Keratinocyte (primary cell): Measurements from ENCODE around the gene CFAP57. TPM values are rescaled to one million over a fixed set of nuclear protein-coding genes. Genes with fewer than 3 reads are reported as not detected.

ENCODE experiments used
- DNase-seq: peaks from one replicate; pipeline ENCODE4 v3.0.0-alpha.2; 2011; ENCODE audit warnings: low read depth, missing footprints, low spot score
- FAIRE-seq: peaks from 2 replicates; lab custom pipeline; 2011; peaks lifted over from hg19 to GRCh38; lab: Jason Lieb, UNC
- H2AFZ ChIP-seq: 2 replicates; pipeline ENCODE4 v1.6.0; 2012; ENCODE audit warnings: low read length, control low read depth, inconsistent platforms; ENCODE audit not compliant: control insufficient read depth
- H3K27ac ChIP-seq: 2 replicates; pipeline ENCODE4 v1.5.1; 2011; ENCODE audit warnings: low read length; ENCODE audit not compliant: control insufficient read depth, insufficient read depth
- H3K27me3 ChIP-seq: 3 replicates; pipeline ENCODE4 v1.6.0; 2011; ENCODE audit warnings: low read length; ENCODE audit not compliant: control insufficient read depth, insufficient read depth; ENCODE audit errors: extremely low read depth
- H3K36me3 ChIP-seq, 2 experiments: 2 replicates in 1 of 2; 3 replicates in 1 of 2; pipeline ENCODE4 v1.5.1; 2011; ENCODE audit warnings: low read length in 2 of 2, mild to moderate bottlenecking in 1 of 2; ENCODE audit not compliant: control insufficient read depth in 2 of 2, insufficient read depth in 2 of 2; ENCODE audit errors: extremely low read depth in 1 of 2
- H3K4me1 ChIP-seq: 3 replicates; pipeline ENCODE4 v1.5.1; 2011; ENCODE audit warnings: low read length; ENCODE audit not compliant: control insufficient read depth, insufficient read depth; ENCODE audit errors: extremely low read depth
- H3K4me2 ChIP-seq: 3 replicates; pipeline ENCODE4 v1.6.0; 2011; ENCODE audit warnings: low read depth, low read length; ENCODE audit not compliant: control insufficient read depth, insufficient read depth; ENCODE audit errors: extremely low read depth
- H3K4me3 ChIP-seq, 3 experiments: fragments of 200-600 bp in 1 of 3; sonication (generic) in 1 of 3; 2 replicates in 2 of 3; 3 replicates in 1 of 3; pipeline ENCODE4 v1.5.1; 2011 to 2016; ENCODE audit warnings: low read length in 3 of 3, mild to moderate bottlenecking in 3 of 3, control low read depth in 2 of 3, inconsistent platforms in 1 of 3, low read depth in 1 of 3, mixed read lengths in 1 of 3, mixed run types in 1 of 3, moderate library complexity in 1 of 3; ENCODE audit not compliant: control insufficient read depth in 2 of 3, insufficient read depth in 2 of 3; ENCODE audit errors: extremely low read depth in 1 of 3
- H3K79me2 ChIP-seq: 2 replicates; pipeline ENCODE4 v1.6.0; 2012; ENCODE audit warnings: low read length; ENCODE audit not compliant: control insufficient read depth, insufficient read depth
- H3K9ac ChIP-seq: 3 replicates; pipeline ENCODE4 v1.6.0; 2011; ENCODE audit warnings: low read length; ENCODE audit not compliant: control insufficient read depth, insufficient read depth; ENCODE audit errors: extremely low read depth
- H3K9me1 ChIP-seq: 3 replicates; pipeline ENCODE4 v1.6.0; 2011; ENCODE audit warnings: low read length; ENCODE audit not compliant: control insufficient read depth, insufficient read depth; ENCODE audit errors: extremely low read depth
- H3K9me3 ChIP-seq: 2 replicates; pipeline ENCODE4 v1.5.1; 2012; ENCODE audit warnings: low read depth, low read length; ENCODE audit not compliant: control insufficient read depth
- H4K20me1 ChIP-seq: 3 replicates; pipeline ENCODE4 v1.6.0; 2011; ENCODE audit warnings: low read length; ENCODE audit not compliant: control insufficient read depth, insufficient read depth; ENCODE audit errors: extremely low read depth
- EZH2 ChIP-seq: IDR thresholded peaks from one replicate; pipeline ENCODE4 v1.6.1; 2012; ENCODE audit warnings: inconsistent platforms, mild to moderate bottlenecking, low read length, moderate library complexity
- dilution Hi-C: fragments of 300-500 bp; cut with MboI; formaldehyde crosslinking; loops from one replicate; pipeline ENCODE4 v1.7.0; 2020; ENCODE audit warnings: low sequenced_read_pairs; ENCODE audit not compliant: extremely low pct_ligation_motif_present
- polyA plus RNA-seq, 5 experiments: library from polyadenylated mRNA; depleted of rRNA in 3 of 5; stranded (reverse) in 3 of 5; stranded (forward) in 1 of 5; unstranded in 1 of 5; fragments of >200 nt; gene quantifications; 1 replicate in 1 of 5; 2 replicates in 3 of 5; 3 replicates in 1 of 5; pipeline versions ENCODE4 v1.2.1 to v1.2.3, GENCODE V29; 2011 to 2012; ENCODE audit warnings: missing spikeins in 2 of 5, low read depth in 1 of 5, low replicate concordance in 1 of 5
- TF ChIP-seq, protein P1 (sequence below), 3 experiments: IDR thresholded peaks in 1 of 3; conservative IDR thresholded peaks in 1 of 3; optimal IDR thresholded peaks in 1 of 3; 2 replicates in 2 of 3; 3 replicates in 1 of 3; pipeline versions ENCODE3 to v1.5.1; 2011; ENCODE audit warnings: low read length in 3 of 3, mild to moderate bottlenecking in 3 of 3, moderate library complexity in 2 of 3, control low read depth in 1 of 3, inconsistent platforms in 1 of 3; ENCODE audit not compliant: insufficient read depth in 2 of 3; ENCODE audit errors: extremely low read depth in 1 of 3

CFAP57 gene
- polyA plus RNA-seq, 1 donor (not counting 4 experiments of a cell fraction or from before 2014, with no cell fraction given) = 0.39 TPM

DNA sequence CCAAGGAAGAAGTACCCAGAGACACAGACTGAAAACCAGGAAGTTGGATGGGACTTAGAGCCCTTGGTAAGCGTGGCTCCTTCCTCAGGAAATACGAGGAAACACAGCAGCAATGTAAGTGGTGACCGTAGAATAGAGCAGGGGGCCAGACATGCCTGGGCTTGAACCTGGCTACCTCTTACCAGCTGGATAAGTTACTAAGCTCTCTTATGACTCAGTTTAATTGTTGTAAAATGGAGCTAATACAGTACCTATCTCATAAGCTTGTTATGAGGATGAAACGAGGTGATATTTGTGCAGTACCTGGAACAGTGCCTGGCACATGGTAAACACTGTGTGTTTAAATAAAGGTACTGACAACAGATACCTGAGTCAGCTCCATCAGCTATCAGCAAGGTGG is 19.3 kb upstream of the CFAP57 start:
- Histone ChIP-seq H4K20me1 (no peaks in the 10 kb centered on the region), H3K9me1 (no peaks in the 10 kb centered on the region), H3K9me3 (no peaks in the 10 kb centered on the region), H3K4me1 (peaks cover 16% of the 10 kb centered on the region), H3K36me3 (no peaks in the 10 kb centered on the region), H3K27ac (peak overlapping the region; percentile 75), H3K27me3 (no peaks in the 10 kb centered on the region), H2AFZ (peak overlapping the region; percentile 87), H3K4me2 (peak overlapping the region; percentile 84), H3K9ac (peak overlapping the region; percentile 31), H3K4me3 (peak overlapping the region in 2 of 3 experiments; percentile 11 to 39), H3K79me2 (no peaks in the 10 kb centered on the region)
- dilution Hi-C loops = no loop called here
- FAIRE-seq (peak; percentile 99), DNase-seq (peak; percentile 79)
- TF ChIP-seq, protein P1, sequence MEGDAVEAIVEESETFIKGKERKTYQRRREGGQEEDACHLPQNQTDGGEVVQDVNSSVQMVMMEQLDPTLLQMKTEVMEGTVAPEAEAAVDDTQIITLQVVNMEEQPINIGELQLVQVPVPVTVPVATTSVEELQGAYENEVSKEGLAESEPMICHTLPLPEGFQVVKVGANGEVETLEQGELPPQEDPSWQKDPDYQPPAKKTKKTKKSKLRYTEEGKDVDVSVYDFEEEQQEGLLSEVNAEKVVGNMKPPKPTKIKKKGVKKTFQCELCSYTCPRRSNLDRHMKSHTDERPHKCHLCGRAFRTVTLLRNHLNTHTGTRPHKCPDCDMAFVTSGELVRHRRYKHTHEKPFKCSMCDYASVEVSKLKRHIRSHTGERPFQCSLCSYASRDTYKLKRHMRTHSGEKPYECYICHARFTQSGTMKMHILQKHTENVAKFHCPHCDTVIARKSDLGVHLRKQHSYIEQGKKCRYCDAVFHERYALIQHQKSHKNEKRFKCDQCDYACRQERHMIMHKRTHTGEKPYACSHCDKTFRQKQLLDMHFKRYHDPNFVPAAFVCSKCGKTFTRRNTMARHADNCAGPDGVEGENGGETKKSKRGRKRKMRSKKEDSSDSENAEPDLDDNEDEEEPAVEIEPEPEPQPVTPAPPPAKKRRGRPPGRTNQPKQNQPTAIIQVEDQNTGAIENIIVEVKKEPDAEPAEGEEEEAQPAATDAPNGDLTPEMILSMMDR (optimal IDR thresholded peaks at IDR 0.05 in 1 of 3, IDR thresholded peaks at IDR 0.05 in 1 of 3, conservative IDR thresholded peaks at IDR 0.05 in 1 of 3; ENCODE audit: extremely low read depth in 1 of 3, insufficient read depth in 2 of 3, low read length in 3 of 3) = peak in 2 of 3 experiments; percentile 18 to 36
- no peak for TF ChIP-seq EZH2

DNA sequence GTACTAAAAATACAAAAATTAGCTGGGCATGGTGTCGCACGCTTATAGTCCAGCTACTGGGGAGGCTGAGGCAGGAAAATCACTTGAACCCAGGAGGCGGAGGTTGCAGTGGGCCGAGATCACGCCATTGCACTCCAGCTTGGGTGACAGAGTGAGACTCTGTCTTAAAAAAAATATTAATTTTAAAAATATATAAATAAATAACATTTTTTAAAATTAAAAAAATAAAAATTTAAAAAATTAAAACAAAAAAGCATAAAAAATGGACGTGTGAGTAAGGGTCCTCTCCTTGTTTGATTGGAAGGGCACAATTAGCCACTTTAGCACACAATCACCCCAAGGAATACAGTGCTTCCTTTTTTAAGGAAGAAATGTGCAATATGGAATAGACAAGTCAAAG is 18.7 kb upstream of the CFAP57 start:
- TF ChIP-seq, protein P1 (optimal IDR thresholded peaks at IDR 0.05 in 1 of 3, IDR thresholded peaks at IDR 0.05 in 1 of 3, conservative IDR thresholded peaks at IDR 0.05 in 1 of 3; ENCODE audit: extremely low read depth in 1 of 3, insufficient read depth in 2 of 3, low read length in 3 of 3) = no peak
- no peak for TF ChIP-seq EZH2

More for the DNA sequence above, 18.7 kb upstream of the CFAP57 start:
- FAIRE-seq = no peak
- no peak overlapping the region for H3K4me3 ChIP-seq
- H3K4me2 ChIP-seq = peak overlapping the region; percentile 84
- H2AFZ ChIP-seq = no peak overlapping the region
- no peaks in the 10 kb centered on the region for H3K9me1 ChIP-seq
- no peak overlapping the region for H3K9ac ChIP-seq
- peaks cover 13% of the 10 kb centered on the region for H3K4me1 ChIP-seq
- dilution Hi-C loops = no loop called here
- H3K79me2 ChIP-seq = no peaks in the 10 kb centered on the region
- H3K27ac ChIP-seq = peak overlapping the region; percentile 75
- H3K36me3 ChIP-seq = no peaks in the 10 kb centered on the region
- no peak for DNase-seq
- H3K9me3 ChIP-seq = no peaks in the 10 kb centered on the region
- no peaks in the 10 kb centered on the region for H3K27me3 ChIP-seq
- no peaks in the 10 kb centered on the region for H4K20me1 ChIP-seq
